ENCODE results near the gene THUMPD2.

GRCh38 chr2:39803839-39804238, 24.8 kb upstream of the THUMPD2 start:
- TF ChIP-seq CTCF (IDR thresholded peaks at IDR 0.05 in 8 of 11, conservative IDR thresholded peaks at IDR 0.05 in 3 of 11) (no peak), POLR2A (IDR thresholded peaks at IDR 0.05) (no peak), POLR2AphosphoS5 (IDR thresholded peaks at IDR 0.05) (no peak)

All from spleen (tissue), 7 donors.